D341Med (cell line): ENCODE data around the gene HDAC4.

Experiments used
- DNase-seq: peaks from one replicate; pipeline ENCODE4 v3.0.0; 2012; ENCODE audit warnings: low spot score

The HDAC4 gene

DNA sequence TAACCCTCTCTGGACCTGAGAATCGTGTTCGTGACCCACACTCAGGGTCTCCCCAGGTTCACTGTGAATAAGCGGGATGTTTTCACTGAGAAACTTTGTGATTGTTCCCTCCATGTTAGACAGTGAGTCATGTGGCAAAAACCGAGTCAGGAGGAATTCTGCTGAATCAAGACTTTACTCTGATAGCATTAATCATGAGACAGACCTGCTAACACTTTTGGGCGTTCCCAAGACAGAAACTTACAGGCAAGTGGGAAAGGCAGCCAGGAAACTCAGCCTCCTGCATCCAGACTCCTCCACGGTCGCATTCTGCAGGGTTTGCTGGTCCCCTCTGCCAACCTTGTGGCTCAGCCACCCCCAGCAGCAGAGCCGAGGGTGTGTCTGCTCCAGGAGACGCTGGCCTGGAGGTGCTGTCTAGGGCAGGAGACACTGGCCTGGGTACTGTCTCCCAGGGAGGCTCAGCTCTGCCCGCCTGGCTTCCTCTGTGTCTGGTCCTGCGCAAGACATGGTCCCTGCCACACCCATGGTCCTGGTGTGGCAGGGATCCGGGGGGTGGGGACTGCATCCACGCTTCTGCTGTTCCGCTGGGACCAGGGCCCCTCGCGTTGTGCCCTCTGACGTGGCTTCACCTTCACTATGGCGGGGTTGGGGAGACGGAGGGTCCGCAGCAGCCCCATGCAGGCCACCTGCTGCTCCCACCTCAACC, 375.6 kb downstream of the HDAC4 start:
- no peak for DNase-seq

GRCh38 chr2:239024226-239024625, 376.6 kb downstream of the HDAC4 start:
- no peak for DNase-seq

GRCh38 chr2:239022437-239023260, 378.2 kb downstream of the HDAC4 start:
- DNase-seq: no peak

- no peak for DNase-seq
Observed at GRCh38 chr2:239021651-239022436, 379.0 kb downstream of the HDAC4 start.

- DNase-seq: no peak
Observed at GRCh38 chr2:239021224-239021623, 379.6 kb downstream of the HDAC4 start.

- DNase-seq: no peak
Observed at GRCh38 chr2:239020541-239021041, 380.2 kb downstream of the HDAC4 start.

DNA sequence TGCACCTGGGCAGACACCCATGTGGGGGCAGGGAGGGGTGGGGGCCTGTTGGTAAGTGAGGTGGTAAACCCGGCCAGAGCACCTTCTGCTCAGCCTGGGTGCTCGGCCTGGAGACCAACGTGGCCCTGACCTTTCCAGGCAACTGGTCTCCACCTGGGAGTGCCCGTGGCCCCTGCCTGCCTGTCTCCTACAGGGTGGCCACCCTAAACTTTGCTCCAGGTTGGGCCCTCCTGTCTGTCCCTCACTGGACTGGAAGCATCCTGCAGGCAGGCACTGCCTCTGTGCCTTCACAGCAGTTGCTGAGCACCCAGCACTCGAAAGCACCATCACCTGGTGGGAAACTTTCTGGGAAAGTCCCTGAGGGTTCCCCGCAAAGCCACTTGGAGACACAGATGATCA, 381.6 kb downstream of the HDAC4 start:
- DNase-seq: no peak

DNA sequence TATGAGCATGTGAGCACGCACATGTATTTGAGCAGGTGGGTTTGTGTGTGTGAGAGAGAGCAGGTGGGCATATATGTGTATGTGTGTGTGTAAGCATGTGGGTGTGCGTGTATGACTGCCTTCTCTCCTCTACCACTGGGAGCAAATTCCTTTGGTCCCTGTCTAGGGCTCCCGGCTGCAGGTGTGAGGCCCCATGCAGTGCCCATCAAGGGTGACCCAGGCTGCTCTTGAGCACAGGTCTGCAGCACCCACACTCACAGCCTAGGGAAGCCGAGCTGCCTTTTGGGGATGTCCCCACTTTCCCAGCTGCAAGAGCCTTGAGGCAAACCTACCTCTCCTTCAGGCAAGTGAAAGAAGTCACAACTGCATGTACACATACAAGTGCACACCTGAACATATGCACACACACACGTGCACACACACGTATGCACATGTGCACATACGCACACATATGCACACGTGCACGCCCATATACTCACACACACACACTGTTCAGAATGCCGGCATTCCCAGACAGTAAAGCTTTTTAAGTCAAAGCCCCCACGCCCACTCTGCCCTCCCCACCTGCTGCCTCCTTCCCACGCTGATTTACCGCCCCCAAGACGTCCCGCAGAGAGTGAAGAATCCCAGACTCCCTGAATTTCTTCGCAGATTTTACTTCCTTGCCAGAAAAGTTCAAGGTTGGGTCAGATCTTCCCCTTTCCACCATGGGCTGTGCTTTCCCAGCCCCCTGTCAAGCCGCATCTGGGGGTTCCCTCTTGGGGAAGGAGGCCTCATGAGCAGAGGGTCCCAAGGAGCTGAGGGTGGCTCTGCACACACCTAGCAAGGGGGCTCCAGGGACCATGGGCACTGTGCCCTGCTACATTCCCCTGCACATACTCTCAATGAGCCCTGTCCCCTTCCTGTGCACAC, 382.3 kb downstream of the HDAC4 start:
- no peak for DNase-seq

GRCh38 chr2:239017491-239018098, 383.2 kb downstream of the HDAC4 start:
- DNase-seq: no peak

- DNase-seq: no peak
Observed at GRCh38 chr2:239015901-239016675, 384.7 kb downstream of the HDAC4 start.

DNA sequence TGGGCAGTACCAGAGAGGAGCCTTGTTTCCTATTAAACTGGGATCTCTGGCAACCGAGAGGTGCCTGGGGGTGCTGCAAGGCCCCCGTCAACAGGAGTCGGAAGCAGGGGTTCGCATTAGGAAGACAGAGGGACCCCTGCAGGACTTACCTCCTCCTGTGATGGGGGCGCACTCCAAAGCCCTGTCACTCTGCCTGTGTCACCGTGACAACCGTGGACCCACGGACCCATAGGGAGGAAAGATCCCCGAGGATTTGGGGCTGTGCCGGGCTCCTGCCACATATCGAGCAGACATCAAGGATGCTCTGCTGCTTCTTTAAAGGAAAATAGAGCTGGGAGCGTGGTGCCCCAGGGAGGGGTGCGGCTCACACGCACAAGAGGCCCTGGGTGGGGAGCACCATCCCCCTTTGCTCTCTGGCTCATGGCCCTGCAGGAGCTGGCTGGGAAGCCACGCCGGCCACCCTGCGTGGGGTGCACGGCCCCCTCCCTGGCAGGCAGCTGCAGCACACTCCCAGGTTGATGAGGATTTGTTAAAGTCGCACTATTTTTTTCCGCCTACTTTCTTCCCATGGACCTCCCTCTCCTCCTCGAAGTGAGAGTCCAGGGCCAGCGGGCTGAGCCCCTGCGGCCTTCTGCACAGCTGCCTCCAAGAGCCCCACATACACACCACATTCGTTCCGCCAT, 385.5 kb downstream of the HDAC4 start:
- DNase-seq: no peak

GRCh38 chr2:239014458-239015217, 386.2 kb downstream of the HDAC4 start:
- DNase-seq: no peak

GRCh38 chr2:239013678-239013976, 387.2 kb downstream of the HDAC4 start:
- DNase-seq: no peak

GRCh38 chr2:239012936-239013677, 387.7 kb downstream of the HDAC4 start:
- DNase-seq: no peak

- no peak for DNase-seq
Observed at GRCh38 chr2:239012228-239012627, 388.6 kb downstream of the HDAC4 start.

- DNase-seq: no peak
Observed at GRCh38 chr2:239009589-239009961, 391.2 kb downstream of the HDAC4 start.

DNA sequence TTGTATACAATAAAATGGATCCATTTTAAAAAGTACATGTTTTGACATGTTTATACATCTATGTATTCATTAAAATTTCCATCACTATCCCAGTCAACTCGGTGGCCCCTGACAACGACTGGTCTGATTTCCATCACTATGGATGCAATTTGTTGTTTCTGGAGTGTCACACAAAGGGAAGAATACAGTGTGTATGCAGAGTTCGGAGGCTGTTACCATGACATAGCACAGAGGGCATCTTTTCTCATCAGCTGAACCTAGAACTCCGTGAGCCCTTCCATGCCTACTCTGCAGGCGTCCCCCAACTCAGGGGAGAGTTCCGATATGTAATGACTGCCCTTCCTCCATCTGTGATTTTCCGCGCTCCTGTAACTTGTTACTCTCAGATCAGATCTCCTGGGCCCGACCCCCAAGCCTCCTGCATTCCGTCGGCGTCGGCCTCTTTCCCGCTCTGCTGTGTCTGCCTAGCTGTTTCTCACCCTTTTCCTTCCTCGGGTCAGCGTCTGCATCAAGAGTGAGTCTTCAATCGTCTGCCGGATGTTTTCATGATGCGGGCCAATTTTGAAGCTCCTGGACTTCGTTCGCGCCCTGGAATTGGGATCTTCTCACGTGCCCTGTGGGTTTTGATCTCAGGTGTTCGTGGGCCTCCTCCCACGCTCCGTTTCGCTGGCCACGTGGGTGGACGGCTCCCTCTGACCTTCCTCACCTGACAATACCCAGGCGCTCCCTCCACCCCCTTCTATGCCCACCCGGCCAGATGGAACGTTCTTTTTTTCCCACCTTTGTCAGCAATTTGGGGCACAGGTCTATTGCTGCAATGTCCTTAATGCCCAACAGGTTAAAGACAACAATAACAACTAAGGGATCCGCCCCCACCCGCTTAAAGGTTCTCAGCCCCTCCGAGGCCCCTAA, 391.9 kb downstream of the HDAC4 start:
- no peak for DNase-seq
